Measurements from ENCODE around the gene CEACAM1.

- TF ChIP-seq CTCF (IDR thresholded peaks at IDR 0.05; ENCODE audit: low read depth, low read length) (no peak), POLR2A (IDR thresholded peaks at IDR 0.05; ENCODE audit: extremely low read depth, insufficient read length) (no peak), MAX (IDR thresholded peaks at IDR 0.05; ENCODE audit: low read depth, low read length) (no peak), MYC (IDR thresholded peaks at IDR 0.05; ENCODE audit: low read depth, low read length) (no peak)
Observed at GRCh38 chr19:42488783-42489521, 39.3 kb downstream of the CEACAM1 start.

All from NB4 (cell line).